ENCODE results near the gene TUT4. TPM values are rescaled to one million over a fixed set of nuclear protein-coding genes. Genes with fewer than 3 reads are reported as not detected.

The TUT4 gene
- total RNA-seq, 1 donor from 2014 or later: 24.8 TPM

GRCh38 chr1:52533713-52534112, 19.2 kb downstream of the TUT4 start:
- no peak for DNase-seq

GRCh38 chr1:52532731-52533327, 20.1 kb downstream of the TUT4 start:
- DNase-seq: peak; percentile 8

GRCh38 chr1:52532247-52532646, 20.6 kb downstream of the TUT4 start:
- no peak for DNase-seq

GRCh38 chr1:52531249-52531872, 21.5 kb downstream of the TUT4 start:
- no peak for DNase-seq

GRCh38 chr1:52530563-52531144, 22.2 kb downstream of the TUT4 start:
- no peak for DNase-seq

- no peak for DNase-seq
Observed at GRCh38 chr1:52523376-52523775, 29.5 kb downstream of the TUT4 start.

- DNase-seq: no peak
Observed at GRCh38 chr1:52520148-52520547, 32.7 kb downstream of the TUT4 start.

GRCh38 chr1:52518962-52519361, 33.9 kb downstream of the TUT4 start:
- DNase-seq: no peak

GRCh38 chr1:52511851-52512615, 40.9 kb downstream of the TUT4 start:
- no peak for DNase-seq

GRCh38 chr1:52511439-52511838, 41.5 kb downstream of the TUT4 start:
- DNase-seq: no peak

- no peak for DNase-seq
Observed at GRCh38 chr1:52506920-52507546, 45.9 kb downstream of the TUT4 start.

- no peak for DNase-seq
Observed at GRCh38 chr1:52506349-52506748, 46.5 kb downstream of the TUT4 start.

GRCh38 chr1:52504720-52505119, 48.2 kb downstream of the TUT4 start:
- DNase-seq: no peak

GRCh38 chr1:52503706-52504105, 49.2 kb downstream of the TUT4 start:
- DNase-seq: no peak

GRCh38 chr1:52502789-52503188, 50.1 kb downstream of the TUT4 start:
- peak; percentile 22 for DNase-seq

- no peak for DNase-seq
Observed at GRCh38 chr1:52487632-52488031, 65.3 kb downstream of the TUT4 start.

- no peak for DNase-seq
Observed at GRCh38 chr1:52482326-52483004, 70.4 kb downstream of the TUT4 start.

GRCh38 chr1:52479076-52479475, 73.8 kb downstream of the TUT4 start:
- no peak for DNase-seq

GRCh38 chr1:52477876-52478275, 75.0 kb downstream of the TUT4 start:
- DNase-seq: no peak

GRCh38 chr1:52476943-52477342, 75.9 kb downstream of the TUT4 start:
- no peak for DNase-seq

GRCh38 chr1:52474807-52475206, 78.1 kb downstream of the TUT4 start:
- no peak for DNase-seq

- no peak for DNase-seq
Observed at GRCh38 chr1:52473039-52473438, 79.9 kb downstream of the TUT4 start.

GRCh38 chr1:52472384-52472783, 80.5 kb downstream of the TUT4 start:
- DNase-seq: no peak

Data from dermis blood vessel endothelial cell (primary cell).